IPS-18c (cell line): Measurements from ENCODE around the gene MRO.
A peak's percentile ranks its signal among the peaks of the same experiment; 100 is the strongest.

Experiments
- H3K4me3 ChIP-seq: 2 replicates; pipeline ENCODE4 v1.7.0; 2013; ENCODE audit warnings: low read depth, mild to moderate bottlenecking, low read length, moderate library complexity; ENCODE audit not compliant: insufficient read depth
- H3K9me3 ChIP-seq: one replicate; pipeline ENCODE4 v1.6.1; 2013; ENCODE audit warnings: mild to moderate bottlenecking, low read length, moderate library complexity; ENCODE audit not compliant: control insufficient read depth, insufficient read depth

MRO gene

DNA sequence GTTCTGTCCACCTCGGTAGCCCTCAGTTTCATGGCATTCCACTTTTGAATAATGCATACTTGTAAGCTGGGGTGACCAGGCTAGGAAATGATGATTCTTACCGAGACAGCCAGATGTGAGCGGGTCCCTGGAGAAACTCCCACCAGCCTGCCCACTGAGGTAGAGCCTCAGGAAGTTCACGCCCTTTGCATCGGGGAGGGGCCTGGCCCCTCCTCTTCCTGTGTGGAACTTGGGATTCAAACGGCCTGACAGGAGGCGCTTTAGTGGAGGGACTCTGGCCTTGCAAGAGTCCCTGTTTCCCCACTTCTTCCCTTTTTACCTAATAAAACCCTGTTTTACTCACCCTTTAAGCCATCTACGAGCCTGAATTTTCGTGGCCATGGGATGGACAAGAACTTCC is 44.6 kb downstream of the MRO start:
- Histone ChIP-seq H3K4me3 (no peak overlapping the region), H3K9me3 (no peaks in the 10 kb centered on the region)

- Histone ChIP-seq H3K9me3 (peaks cover 2% of the 10 kb centered on the region), H3K4me3 (no peak overlapping the region)
Measured at GRCh38 chr18:50769463-50769862, 50.4 kb downstream of the MRO start.

DNA sequence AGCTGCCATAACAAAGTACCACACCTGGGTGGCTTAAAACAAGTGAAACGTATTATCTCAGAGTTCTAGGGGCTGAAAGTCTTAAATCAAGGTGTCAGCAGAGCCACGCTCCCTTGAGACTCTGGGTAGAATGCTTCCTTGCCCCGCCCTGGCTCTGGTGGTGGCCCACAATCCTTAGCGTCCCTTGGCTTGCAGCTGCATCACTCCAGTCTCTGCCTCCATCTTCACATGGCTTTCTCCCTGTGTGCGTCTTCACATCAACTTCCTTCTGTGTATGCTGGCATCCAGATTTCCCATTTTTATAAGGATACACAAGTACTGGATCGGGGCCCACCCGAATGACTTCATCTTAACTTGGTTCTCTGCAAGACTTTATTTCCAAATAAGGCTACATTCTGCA is 62.5 kb downstream of the MRO start:
- H3K4me3 ChIP-seq = no peak overlapping the region
- no peaks in the 10 kb centered on the region for H3K9me3 ChIP-seq

GRCh38 chr18:50754297-50754696 is 65.5 kb downstream of the MRO start:
- H3K4me3 ChIP-seq = no peak overlapping the region
- H3K9me3 ChIP-seq = no peaks in the 10 kb centered on the region

- Histone ChIP-seq H3K9me3 (no peaks in the 10 kb centered on the region), H3K4me3 (no peak overlapping the region)
Measured at GRCh38 chr18:50753311-50753710, 66.5 kb downstream of the MRO start.

- Histone ChIP-seq H3K4me3 (no peak overlapping the region), H3K9me3 (no peaks in the 10 kb centered on the region)
Measured at GRCh38 chr18:50751947-50752346, 67.9 kb downstream of the MRO start.

- H3K4me3 ChIP-seq = no peak overlapping the region
- no peaks in the 10 kb centered on the region for H3K9me3 ChIP-seq
Measured at GRCh38 chr18:50751490-50751889, 68.3 kb downstream of the MRO start.

DNA sequence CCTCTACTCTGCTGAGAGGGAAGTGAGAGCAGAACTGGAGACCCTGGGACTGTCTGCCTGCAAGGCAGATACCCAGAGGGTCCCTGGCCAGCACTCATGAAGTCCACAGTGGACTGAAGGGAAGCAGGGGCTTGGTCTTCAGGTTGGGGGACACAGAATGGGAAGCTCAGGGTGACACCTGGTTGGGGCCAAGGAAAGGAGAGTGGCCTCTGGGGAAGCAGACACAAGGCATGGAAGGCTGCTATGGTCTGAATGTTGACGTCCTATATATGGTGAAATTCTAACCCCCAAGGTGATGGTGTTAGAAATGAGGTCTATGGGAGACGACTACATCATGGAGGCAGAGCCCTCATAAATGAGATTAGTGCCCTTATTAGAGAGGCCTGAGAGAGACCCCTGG is 69.3 kb downstream of the MRO start:
- Histone ChIP-seq H3K9me3 (no peaks in the 10 kb centered on the region), H3K4me3 (no peak overlapping the region)

DNA sequence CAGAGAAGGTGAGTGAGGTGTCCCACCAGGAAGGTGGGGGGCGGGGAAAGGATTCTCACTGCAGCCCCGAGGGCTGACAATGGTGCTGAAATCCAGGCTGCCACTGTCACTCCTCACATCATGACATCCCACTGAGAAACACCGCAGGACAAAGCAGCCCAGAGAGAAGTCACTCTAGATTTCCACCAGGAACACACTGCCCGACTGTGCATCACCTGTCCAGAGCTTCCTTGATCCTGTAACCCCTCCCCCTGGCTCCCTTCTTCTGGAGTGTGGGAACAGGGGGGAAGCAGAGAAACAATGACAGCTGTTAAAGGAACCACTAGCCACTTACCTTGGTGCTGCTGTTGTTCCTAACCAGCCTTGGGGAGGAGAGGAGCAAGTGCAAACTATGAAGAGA is 69.9 kb downstream of the MRO start:
- no peaks in the 10 kb centered on the region for H3K9me3 ChIP-seq
- no peak overlapping the region for H3K4me3 ChIP-seq

GRCh38 chr18:50749421-50749820 is 70.4 kb downstream of the MRO start:
- H3K4me3 ChIP-seq = no peak overlapping the region
- H3K9me3 ChIP-seq = no peaks in the 10 kb centered on the region

GRCh38 chr18:50748243-50749229 is 71.3 kb downstream of the MRO start:
- H3K9me3 ChIP-seq = no peaks in the 10 kb centered on the region
- H3K4me3 ChIP-seq = peak overlapping the region; percentile 15; the same call in 1 of the 2 replicates

DNA sequence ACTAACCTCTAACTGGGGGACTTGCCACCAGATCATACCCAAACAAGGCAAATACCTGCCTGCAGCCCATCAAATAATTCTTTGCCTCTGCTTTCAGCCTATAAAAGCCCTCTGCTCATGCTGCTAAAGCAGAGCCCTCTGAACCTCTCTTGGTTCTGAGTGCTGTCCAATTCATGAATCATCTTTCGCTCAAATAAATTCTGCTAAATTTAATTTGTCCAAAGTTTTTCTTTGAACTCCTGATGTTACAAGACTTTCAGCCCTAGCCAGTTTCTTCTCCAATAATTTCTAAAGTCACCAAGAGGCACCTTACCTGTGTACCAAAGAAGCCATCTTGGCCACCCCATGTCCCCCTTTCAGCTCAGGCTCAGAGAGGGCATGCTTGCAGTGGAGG is 72.0 kb downstream of the MRO start:
- Histone ChIP-seq H3K4me3 (peak overlapping the region; percentile 15; the same call in 1 of the 2 replicates), H3K9me3 (no peaks in the 10 kb centered on the region)

DNA sequence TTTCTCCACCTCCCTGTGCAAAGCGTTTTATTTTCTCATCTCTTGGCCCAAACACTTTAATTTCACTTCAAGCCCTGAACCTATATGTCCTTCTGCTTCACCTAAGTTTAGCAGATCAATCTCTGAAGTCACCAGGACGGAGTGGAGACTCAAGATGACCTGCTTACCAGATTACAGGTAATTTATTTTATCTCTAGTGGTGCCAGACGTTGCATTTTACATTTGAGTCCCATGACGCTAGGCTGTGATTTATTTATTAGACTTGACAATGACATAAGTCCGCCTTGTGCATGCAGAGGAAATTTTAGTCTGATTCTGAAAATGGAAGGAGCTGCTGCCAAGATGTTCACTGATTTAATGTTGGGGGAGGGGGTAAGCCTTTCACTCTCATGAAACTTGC is 73.9 kb downstream of the MRO start:
- no peaks in the 10 kb centered on the region for H3K9me3 ChIP-seq
- no peak overlapping the region for H3K4me3 ChIP-seq
